Muscle of arm (tissue), 12 donors: ENCODE measurements around the gene MACROD2. TPM values are rescaled to one million over a fixed set of nuclear protein-coding genes. Genes with fewer than 3 reads are reported as not detected.
A peak's percentile ranks its signal among the peaks of the same experiment; 100 is the strongest.

Experiments used
- DNase-seq: peaks from one replicate; pipeline ENCODE4 v3.0.0-alpha.2; 2013
- polyA plus RNA-seq, 12 donors: library from polyadenylated mRNA; unstranded; fragments of 120-200 nt; gene quantifications; one replicate each; pipeline ENCODE4 v1.2.1, GENCODE V29; 2013; ENCODE audit not compliant: insufficient read length in 12 of 12

Gene MACROD2
- polyA plus RNA-seq, 12 donors: 2.7 to 19.1 (median 4.0) TPM; not detected in 1

GRCh38 chr20:15654208-15654649 lies 1658.9 kb downstream of the MACROD2 start:
- no peak for DNase-seq

GRCh38 chr20:15655295-15655874 lies 1660.1 kb downstream of the MACROD2 start:
- DNase-seq: peak; percentile 50

- DNase-seq: no peak
These were observed 1660.8 kb downstream of the MACROD2 start for GRCh38 chr20:15656124-15656523.

- no peak for DNase-seq
These were observed 1663.0 kb downstream of the MACROD2 start for GRCh38 chr20:15658295-15658694.

GRCh38 chr20:15673206-15673605 lies 1677.9 kb downstream of the MACROD2 start:
- no peak for DNase-seq

- no peak for DNase-seq
These were observed 1679.1 kb downstream of the MACROD2 start for GRCh38 chr20:15674253-15675060.

GRCh38 chr20:15675061-15675514 lies 1679.8 kb downstream of the MACROD2 start:
- DNase-seq: no peak

GRCh38 chr20:15675813-15676484 lies 1680.6 kb downstream of the MACROD2 start:
- no peak for DNase-seq

GRCh38 chr20:15676815-15677214 lies 1681.5 kb downstream of the MACROD2 start:
- no peak for DNase-seq

GRCh38 chr20:15682690-15683089 lies 1687.4 kb downstream of the MACROD2 start:
- no peak for DNase-seq

GRCh38 chr20:15692570-15692969 lies 1697.3 kb downstream of the MACROD2 start:
- no peak for DNase-seq

- DNase-seq: no peak
These were observed 1704.3 kb downstream of the MACROD2 start for GRCh38 chr20:15699431-15700146.

GRCh38 chr20:15700147-15700765 lies 1704.9 kb downstream of the MACROD2 start:
- no peak for DNase-seq

GRCh38 chr20:15702161-15702560 lies 1706.8 kb downstream of the MACROD2 start:
- no peak for DNase-seq

- DNase-seq: no peak
These were observed 1708.0 kb downstream of the MACROD2 start for GRCh38 chr20:15703171-15703911.

- no peak for DNase-seq
These were observed 1710.7 kb downstream of the MACROD2 start for GRCh38 chr20:15705975-15706374.

GRCh38 chr20:15706719-15707118 lies 1711.4 kb downstream of the MACROD2 start:
- no peak for DNase-seq

GRCh38 chr20:15708984-15709598 lies 1713.8 kb downstream of the MACROD2 start:
- no peak for DNase-seq

GRCh38 chr20:15710636-15711035 lies 1715.3 kb downstream of the MACROD2 start:
- DNase-seq: peak; percentile 25

- no peak for DNase-seq
These were observed 1715.9 kb downstream of the MACROD2 start for GRCh38 chr20:15711177-15711576.
